IPS DF 4.7 (cell line): Measurements from ENCODE around the gene ENOX1.

Experiments
- DNase-seq: peaks from one replicate; pipeline ENCODE4 v3.0.0-alpha.2; 2013; ENCODE audit warnings: low spot score; ENCODE audit errors: extremely low read depth

ENOX1 gene

GRCh38 chr13:43785650-43786471 is 911 bp downstream of the ENOX1 start:
- no peak for DNase-seq

- DNase-seq, result no peak
Measured at GRCh38 chr13:43785261-43785649, 1.5 kb downstream of the ENOX1 start.

GRCh38 chr13:43784496-43784895 is 2.3 kb downstream of the ENOX1 start:
- DNase-seq, result no peak

GRCh38 chr13:43783820-43784219 is 3.0 kb downstream of the ENOX1 start:
- no peak for DNase-seq

- DNase-seq, result no peak
Measured at GRCh38 chr13:43782686-43783085, 4.1 kb downstream of the ENOX1 start.

GRCh38 chr13:43780666-43781065 is 6.1 kb downstream of the ENOX1 start:
- no peak for DNase-seq

- DNase-seq, result no peak
Measured at GRCh38 chr13:43776501-43777079, 10.2 kb downstream of the ENOX1 start.

- DNase-seq, result no peak
Measured at GRCh38 chr13:43776006-43776405, 10.8 kb downstream of the ENOX1 start.

GRCh38 chr13:43773602-43774001 is 13.2 kb downstream of the ENOX1 start:
- DNase-seq, result no peak

- no peak for DNase-seq
Measured at GRCh38 chr13:43770871-43771270, 15.9 kb downstream of the ENOX1 start.

GRCh38 chr13:43769529-43769928 is 17.2 kb downstream of the ENOX1 start:
- DNase-seq, result no peak

GRCh38 chr13:43767341-43767931 is 19.3 kb downstream of the ENOX1 start:
- no peak for DNase-seq

- DNase-seq, result no peak
Measured at GRCh38 chr13:43766725-43767124, 20.0 kb downstream of the ENOX1 start.

- DNase-seq, result no peak
Measured at GRCh38 chr13:43764349-43764748, 22.4 kb downstream of the ENOX1 start.

- no peak for DNase-seq
Measured at GRCh38 chr13:43763143-43763759, 23.5 kb downstream of the ENOX1 start.

GRCh38 chr13:43761616-43762315 is 25.0 kb downstream of the ENOX1 start:
- DNase-seq, result no peak

- DNase-seq, result no peak
Measured at GRCh38 chr13:43760257-43760656, 26.5 kb downstream of the ENOX1 start.

- no peak for DNase-seq
Measured at GRCh38 chr13:43758834-43759233, 27.9 kb downstream of the ENOX1 start.

- DNase-seq, result no peak
Measured at GRCh38 chr13:43757266-43757665, 29.5 kb downstream of the ENOX1 start.

- no peak for DNase-seq
Measured at GRCh38 chr13:43755844-43756243, 30.9 kb downstream of the ENOX1 start.

- no peak for DNase-seq
Measured at GRCh38 chr13:43751624-43752023, 35.1 kb downstream of the ENOX1 start.

- DNase-seq, result no peak
Measured at GRCh38 chr13:43749503-43749902, 37.3 kb downstream of the ENOX1 start.
